ENCODE results near the gene PIGS. TPM values are rescaled to one million over a fixed set of nuclear protein-coding genes. Genes with fewer than 3 reads are reported as not detected.
"Not testable (repeated sequence)": the region's sequence is repeated elsewhere in the genome, so short reads cannot be mapped to it uniquely, and the experiment has no call there.

The PIGS gene
- total RNA-seq, 1 donor: 49.9 TPM

- Histone ChIP-seq H3K36me3 (ENCODE audit: insufficient read depth, low read length) (peaks cover 58% of the 10 kb centered on the region), H4K20me1 (ENCODE audit: insufficient read depth, low read length) (no peaks in the 10 kb centered on the region), H2AFZ (ENCODE audit: low read length) (no peak overlapping the region), H3K9me3 (ENCODE audit: low read depth, low read length) (no peaks in the 10 kb centered on the region), H3K4me3 (ENCODE audit: insufficient read depth, low read length) (no peak overlapping the region), H3K4me1 (ENCODE audit: insufficient read depth, low read length) (no peaks in the 10 kb centered on the region), H3K27me3 (ENCODE audit: insufficient read depth, low read length) (no peaks in the 10 kb centered on the region), H3K27ac (ENCODE audit: low read depth, low read length) (no peak overlapping the region), H3K79me2 (ENCODE audit: insufficient read depth, low read length) (no peaks in the 10 kb centered on the region), H3K4me2 (ENCODE audit: insufficient read depth, low read length) (no peak overlapping the region)
- DNase-seq (ENCODE audit: insufficient read length, low spot score, missing footprints): no peak
- no peak for TF ChIP-seq CTCF (IDR thresholded peaks at IDR 0.05; ENCODE audit: extremely low read depth, low read depth, low read length)
These were observed 39.1 kb upstream of the PIGS start for GRCh38 chr17:28610376-28610775.

- not testable (repeated sequence) for H4K20me1 ChIP-seq (ENCODE audit: insufficient read depth, low read length); H3K79me2 ChIP-seq (ENCODE audit: insufficient read depth, low read length); H3K9me3 ChIP-seq (ENCODE audit: low read depth, low read length); H3K27ac ChIP-seq (ENCODE audit: low read depth, low read length); H3K27me3 ChIP-seq (ENCODE audit: insufficient read depth, low read length); DNase-seq (ENCODE audit: insufficient read length, low spot score, missing footprints); H3K4me2 ChIP-seq (ENCODE audit: insufficient read depth, low read length); H3K4me1 ChIP-seq (ENCODE audit: insufficient read depth, low read length); H3K36me3 ChIP-seq (ENCODE audit: insufficient read depth, low read length); H2AFZ ChIP-seq (ENCODE audit: low read length); H3K4me3 ChIP-seq (ENCODE audit: insufficient read depth, low read length)
These were observed 32.7 kb upstream of the PIGS start for GRCh38 chr17:28604031-28604430.

- H3K4me3 ChIP-seq (ENCODE audit: insufficient read depth, low read length): peak overlapping the region; percentile 84
- H3K9me3 ChIP-seq (ENCODE audit: low read depth, low read length): no peaks in the 10 kb centered on the region
- H3K4me2 ChIP-seq (ENCODE audit: insufficient read depth, low read length): peak overlapping the region; percentile 88
- DNase-seq (ENCODE audit: insufficient read length, low spot score, missing footprints): peak; percentile 97
- H2AFZ ChIP-seq (ENCODE audit: low read length): peak overlapping the region; percentile 86
- H3K27me3 ChIP-seq (ENCODE audit: insufficient read depth, low read length): no peaks in the 10 kb centered on the region
- peaks cover 16% of the 10 kb centered on the region for H3K4me1 ChIP-seq (ENCODE audit: insufficient read depth, low read length)
- H3K36me3 ChIP-seq (ENCODE audit: insufficient read depth, low read length): no peaks in the 10 kb centered on the region
- H3K27ac ChIP-seq (ENCODE audit: low read depth, low read length): peak overlapping the region; percentile 96
- H3K79me2 ChIP-seq (ENCODE audit: insufficient read depth, low read length): peaks cover 23% of the 10 kb centered on the region
- TF ChIP-seq CTCF (IDR thresholded peaks at IDR 0.05; ENCODE audit: extremely low read depth, low read depth, low read length): no peak
- no peaks in the 10 kb centered on the region for H4K20me1 ChIP-seq (ENCODE audit: insufficient read depth, low read length)
These were observed 28.2 kb upstream of the PIGS start for GRCh38 chr17:28599311-28600184.

- Histone ChIP-seq H3K36me3 (ENCODE audit: insufficient read depth, low read length) (no peaks in the 10 kb centered on the region), H2AFZ (ENCODE audit: low read length) (peak within 1 kb of the TSS; percentile 94), H3K27me3 (ENCODE audit: insufficient read depth, low read length) (no peaks in the 10 kb centered on the region), H3K4me1 (ENCODE audit: insufficient read depth, low read length) (peaks cover 16% of the 10 kb centered on the region), H3K79me2 (ENCODE audit: insufficient read depth, low read length) (peaks cover 23% of the 10 kb centered on the region), H4K20me1 (ENCODE audit: insufficient read depth, low read length) (no peaks in the 10 kb centered on the region), H3K4me3 (ENCODE audit: insufficient read depth, low read length) (peak within 1 kb of the TSS; percentile 84), H3K4me2 (ENCODE audit: insufficient read depth, low read length) (peak within 1 kb of the TSS; percentile 88), H3K27ac (ENCODE audit: low read depth, low read length) (peak within 1 kb of the TSS; percentile 96), H3K9me3 (ENCODE audit: low read depth, low read length) (no peaks in the 10 kb centered on the region)
- peak; percentile 99 for DNase-seq (ENCODE audit: insufficient read length, low spot score, missing footprints)
- TF ChIP-seq CTCF (IDR thresholded peaks at IDR 0.05; ENCODE audit: extremely low read depth, low read depth, low read length): no peak
These were observed 27.5 kb upstream of the PIGS start, which contains the start of gene SPAG5 for GRCh38 chr17:28598799-28599310. SPAG5 (minus strand) TSS chr17:28599025; CDS start chr17:28598946, 79 bp downstream.

Data from osteoblast (primary cell).